Vagina (tissue), 2 donors: ENCODE measurements around the gene DBI.

Source experiments
- CTCF ChIP-seq, 3 experiments: fragments of 450-650 bp in 2 of 3; fragments of 200-600 bp in 1 of 3; sonication (generic) in 1 of 3; IDR thresholded peaks; one replicate each; pipeline ENCODE4 v1.5.1; 2017 to 2019; ENCODE audit warnings: antibody characterized with exemption in 3 of 3, mild to moderate bottlenecking in 2 of 3, moderate library complexity in 2 of 3
- POLR2A ChIP-seq, 2 donors: fragments of 450-650 bp; IDR thresholded peaks; one replicate each; pipeline ENCODE4 v1.6.1; 2017; ENCODE audit warnings: antibody characterized with exemption in 2 of 2, mild to moderate bottlenecking in 2 of 2, moderate library complexity in 2 of 2
- POLR2AphosphoS5 ChIP-seq, 2 donors: sonication (generic); formaldehyde crosslinking; IDR thresholded peaks; one replicate each; pipeline ENCODE4 v1.9.0; 2017; ENCODE audit warnings: antibody characterized with exemption in 2 of 2, mild to moderate bottlenecking in 2 of 2, low read depth in 1 of 2; ENCODE audit not compliant: insufficient read depth in 1 of 2

GRCh38 chr2:119383410-119384140, 16.8 kb downstream of the DBI start:
- TF ChIP-seq POLR2AphosphoS5 (IDR thresholded peaks at IDR 0.05; ENCODE audit: insufficient read depth in 1 of 2, low read depth in 1 of 2) (peak in 1 of 2 donors; percentile 17), CTCF (IDR thresholded peaks at IDR 0.05) (no peak), POLR2A (IDR thresholded peaks at IDR 0.05) (no peak)
